ENCODE results near the gene BANP. TPM values are rescaled to one million over a fixed set of nuclear protein-coding genes. Genes with fewer than 3 reads are reported as not detected.
"Not testable (repeated sequence)": the region's sequence is repeated elsewhere in the genome, so short reads cannot be mapped to it uniquely, and the experiment has no call there.

BANP gene
- total and polyA plus RNA-seq, 4 experiments from 2014 or later = 10.7 to 72.7 (median 44.1) TPM

DNA sequence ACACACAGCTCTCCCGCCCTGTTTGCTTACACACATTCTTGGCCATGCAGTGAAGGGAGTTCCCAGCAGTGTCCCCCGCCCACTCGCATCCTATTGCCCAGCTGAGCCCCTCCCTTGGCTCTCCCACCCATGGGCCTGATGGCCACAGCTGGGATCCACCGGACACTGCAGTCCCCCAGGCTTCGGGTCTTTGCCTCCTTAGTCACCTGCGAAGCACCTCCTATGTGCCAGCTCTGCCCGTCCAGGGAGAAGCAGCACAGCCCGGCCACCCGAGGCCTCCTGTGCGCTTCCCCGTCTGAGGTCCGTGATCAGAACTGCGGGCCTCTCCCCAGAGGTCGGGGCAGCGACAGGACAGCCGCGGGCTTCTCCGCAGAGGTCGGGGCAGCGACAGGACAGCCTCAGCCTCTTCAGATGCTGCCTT is 136.9 kb downstream of the BANP start:
- Mint-ChIP-seq H3K27ac (no peak overlapping the region), H3K4me3 (no peak overlapping the region), H3K36me3 (peaks cover 0 to 2% of the 10 kb centered on the region in 2 donors), H3K9me3 (no peaks in the 10 kb centered on the region), H3K4me1 (peaks cover 0 to 4% (median 0%) of the 10 kb centered on the region in 4 donors), H3K27me3 (no peaks in the 10 kb centered on the region)
- ChIA-PET CTCF (ENCODE audit: partially characterized antibody) (no interaction called here), POLR2A (ENCODE audit: partially characterized antibody) (no interaction called here)
- intact Hi-C loops (cut with micrococcal nuclease) = no loop called here
- Histone ChIP-seq H3K27ac (ENCODE audit: low read depth, low read length) (no peak overlapping the region), H3K27me3 (ENCODE audit: insufficient read depth, low read length) (no peaks in the 10 kb centered on the region), H3K9me3 (ENCODE audit: control insufficient read depth in 1 of 2, low read length in 2 of 2) (no peaks in the 10 kb centered on the region), H3K36me3 (ENCODE audit: insufficient read depth, low read length) (no peaks in the 10 kb centered on the region), H3K4me1 (ENCODE audit: insufficient read depth, low read length) (no peaks in the 10 kb centered on the region), H3K4me3 (ENCODE audit: low read length in 2 of 2) (no peak overlapping the region)
- DNase-seq = no peak

DNA sequence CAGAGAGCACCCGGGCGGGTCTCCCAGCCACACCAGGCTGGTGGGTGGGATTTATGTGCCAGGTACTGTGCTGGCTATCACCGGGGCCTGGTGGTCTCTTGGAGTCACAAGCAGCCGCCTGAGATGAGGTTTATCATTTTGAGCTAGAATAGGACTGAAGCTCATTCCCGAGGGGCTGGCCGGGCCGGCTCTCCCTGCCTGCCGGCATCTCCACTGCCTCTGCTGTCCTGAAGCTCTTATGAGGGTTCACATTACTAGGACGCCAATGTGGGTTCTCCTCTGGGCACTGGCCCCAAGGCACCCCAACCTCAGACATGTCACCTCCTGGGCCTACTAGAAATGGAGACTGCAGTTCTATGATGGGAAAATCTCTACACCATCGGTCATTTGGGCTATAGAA is 137.4 kb downstream of the BANP start:
- H3K4me3 ChIP-seq (ENCODE audit: low read length in 2 of 2); H3K27me3 ChIP-seq (ENCODE audit: insufficient read depth, low read length); H3K4me3 Mint-ChIP-seq; H3K36me3 ChIP-seq (ENCODE audit: insufficient read depth, low read length); H3K4me1 ChIP-seq (ENCODE audit: insufficient read depth, low read length); CTCF ChIA-PET (ENCODE audit: partially characterized antibody); H3K27ac Mint-ChIP-seq; H3K4me1 Mint-ChIP-seq; DNase-seq; POLR2A ChIA-PET (ENCODE audit: partially characterized antibody); H3K9me3 ChIP-seq (ENCODE audit: control insufficient read depth in 1 of 2, low read length in 2 of 2); H3K27ac ChIP-seq (ENCODE audit: low read depth, low read length); H3K27me3 Mint-ChIP-seq; intact Hi-C loops (cut with micrococcal nuclease); H3K36me3 Mint-ChIP-seq; H3K9me3 Mint-ChIP-seq: not testable (repeated sequence)

DNA sequence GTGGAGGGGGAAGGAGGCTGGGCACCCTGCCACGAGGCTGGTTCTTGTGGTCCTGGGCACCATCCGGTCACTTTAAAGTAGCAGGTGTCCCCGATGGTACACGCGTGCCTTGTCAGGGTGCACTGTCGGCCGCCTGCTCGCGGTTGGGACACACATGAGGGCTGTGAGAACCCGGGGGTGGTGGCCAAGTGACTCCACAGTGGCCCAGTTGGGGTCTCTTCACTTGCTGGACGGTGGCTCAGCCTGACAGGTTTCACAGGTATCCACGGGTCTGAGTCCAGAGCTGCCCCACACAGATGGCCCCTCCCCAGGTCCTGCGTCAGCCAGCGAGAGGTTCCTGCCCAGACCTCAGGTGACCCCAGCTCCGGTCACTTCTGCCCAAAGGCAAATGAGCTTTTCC is 137.8 kb downstream of the BANP start:
- H3K9me3 Mint-ChIP-seq; H3K4me3 ChIP-seq (ENCODE audit: low read length in 2 of 2); POLR2A ChIA-PET (ENCODE audit: partially characterized antibody); CTCF ChIA-PET (ENCODE audit: partially characterized antibody); H3K4me1 Mint-ChIP-seq; H3K27ac Mint-ChIP-seq; H3K4me1 ChIP-seq (ENCODE audit: insufficient read depth, low read length); H3K9me3 ChIP-seq (ENCODE audit: control insufficient read depth in 1 of 2, low read length in 2 of 2); H3K36me3 Mint-ChIP-seq; H3K36me3 ChIP-seq (ENCODE audit: insufficient read depth, low read length); H3K4me3 Mint-ChIP-seq; H3K27ac ChIP-seq (ENCODE audit: low read depth, low read length); DNase-seq; intact Hi-C loops (cut with micrococcal nuclease); H3K27me3 ChIP-seq (ENCODE audit: insufficient read depth, low read length); H3K27me3 Mint-ChIP-seq: not testable (repeated sequence)

DNA sequence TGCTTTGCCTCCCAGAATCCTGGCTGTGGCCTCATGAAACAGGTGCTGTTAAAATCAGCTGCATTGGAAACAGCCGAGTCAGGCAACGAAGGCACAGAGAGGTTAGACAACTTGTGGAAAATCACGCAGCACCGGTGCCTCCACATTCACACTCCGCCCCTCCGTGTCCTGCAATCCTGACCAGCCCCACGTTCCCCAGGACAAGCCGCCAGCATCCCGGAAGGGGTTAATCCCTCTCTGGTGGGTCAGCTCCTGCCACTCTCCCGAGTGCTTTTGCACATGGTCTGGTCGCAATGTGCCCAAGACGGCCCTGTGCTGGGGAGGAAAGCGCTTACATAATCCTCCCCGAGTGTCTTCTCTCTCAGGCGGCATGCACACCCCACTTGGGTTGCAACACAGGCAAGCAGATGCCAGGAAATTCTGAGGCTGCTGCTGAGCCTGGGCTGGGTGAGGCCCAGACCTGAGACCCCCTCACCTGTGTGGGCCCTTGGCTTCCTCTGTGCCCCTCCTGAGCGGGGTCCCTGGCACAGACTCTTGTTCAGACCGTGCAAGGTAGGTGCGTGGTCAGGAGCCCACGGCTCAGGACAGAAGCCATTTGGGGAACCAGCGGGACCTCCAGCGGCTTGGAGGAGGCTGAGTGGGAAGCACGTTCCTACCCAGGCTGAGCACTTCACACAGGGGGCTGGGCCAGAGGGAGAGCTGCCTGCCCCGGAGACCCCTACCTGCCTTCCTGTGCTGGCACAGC is 138.6 kb downstream of the BANP start:
- H3K4me3 ChIP-seq (ENCODE audit: low read length in 2 of 2); H3K36me3 Mint-ChIP-seq; H3K27me3 ChIP-seq (ENCODE audit: insufficient read depth, low read length); intact Hi-C loops (cut with micrococcal nuclease); H3K27ac ChIP-seq (ENCODE audit: low read depth, low read length); H3K27me3 Mint-ChIP-seq; CTCF ChIA-PET (ENCODE audit: partially characterized antibody); H3K9me3 Mint-ChIP-seq; H3K27ac Mint-ChIP-seq; H3K4me1 Mint-ChIP-seq; H3K9me3 ChIP-seq (ENCODE audit: control insufficient read depth in 1 of 2, low read length in 2 of 2); H3K36me3 ChIP-seq (ENCODE audit: insufficient read depth, low read length); POLR2A ChIA-PET (ENCODE audit: partially characterized antibody); H3K4me1 ChIP-seq (ENCODE audit: insufficient read depth, low read length); DNase-seq: not testable (repeated sequence)
- H3K4me3 Mint-ChIP-seq = peak overlapping the region in 1 of 8 donors; percentile 68

DNA sequence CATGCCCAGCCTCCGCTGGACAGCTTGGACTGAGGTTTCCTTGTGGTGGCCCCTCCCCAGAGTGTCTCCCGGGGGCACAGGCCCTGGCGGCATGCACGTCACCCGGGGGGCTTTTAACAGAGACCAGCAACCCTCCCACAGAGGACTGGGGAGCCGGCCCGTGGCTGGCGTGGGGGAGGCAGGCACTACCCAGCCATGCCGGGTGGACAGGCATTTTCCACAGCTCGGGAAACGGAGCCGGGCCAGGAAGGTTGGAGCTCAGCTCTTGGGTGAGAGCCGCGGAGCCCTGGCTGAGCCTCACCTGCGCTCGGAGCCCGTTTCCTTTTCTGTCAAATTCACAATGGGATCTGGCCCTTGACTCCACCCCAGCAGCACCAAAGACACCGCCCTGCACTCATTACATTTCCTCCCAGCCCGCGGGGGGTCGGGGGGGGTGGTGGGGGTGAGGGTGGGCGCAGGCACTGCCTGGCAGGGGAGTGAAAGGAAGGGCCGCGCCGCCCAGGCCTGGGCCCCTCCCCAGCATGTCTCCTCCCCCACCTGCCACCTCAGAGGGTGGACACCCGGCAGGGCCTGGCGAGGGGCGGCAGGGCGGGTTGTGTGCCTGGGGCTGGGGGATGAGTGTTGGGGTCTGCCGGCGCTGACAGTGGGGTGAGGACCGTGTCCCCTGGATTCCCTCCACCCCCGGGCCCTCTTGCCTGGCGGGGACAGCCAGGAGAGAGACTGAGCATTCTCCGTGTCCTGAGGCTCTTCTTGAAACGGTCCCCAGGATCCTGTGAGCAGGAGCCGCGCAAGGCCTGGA is 139.3 kb downstream of the BANP start:
- H3K36me3 ChIP-seq (ENCODE audit: insufficient read depth, low read length); H3K4me3 Mint-ChIP-seq; DNase-seq; H3K4me1 ChIP-seq (ENCODE audit: insufficient read depth, low read length); CTCF ChIA-PET (ENCODE audit: partially characterized antibody); H3K27me3 ChIP-seq (ENCODE audit: insufficient read depth, low read length); H3K27ac ChIP-seq (ENCODE audit: low read depth, low read length); POLR2A ChIA-PET (ENCODE audit: partially characterized antibody); intact Hi-C loops (cut with micrococcal nuclease); H3K9me3 ChIP-seq (ENCODE audit: control insufficient read depth in 1 of 2, low read length in 2 of 2); H3K9me3 Mint-ChIP-seq; H3K4me3 ChIP-seq (ENCODE audit: low read length in 2 of 2); H3K27me3 Mint-ChIP-seq; H3K27ac Mint-ChIP-seq; H3K36me3 Mint-ChIP-seq; H3K4me1 Mint-ChIP-seq: not testable (repeated sequence)

DNA sequence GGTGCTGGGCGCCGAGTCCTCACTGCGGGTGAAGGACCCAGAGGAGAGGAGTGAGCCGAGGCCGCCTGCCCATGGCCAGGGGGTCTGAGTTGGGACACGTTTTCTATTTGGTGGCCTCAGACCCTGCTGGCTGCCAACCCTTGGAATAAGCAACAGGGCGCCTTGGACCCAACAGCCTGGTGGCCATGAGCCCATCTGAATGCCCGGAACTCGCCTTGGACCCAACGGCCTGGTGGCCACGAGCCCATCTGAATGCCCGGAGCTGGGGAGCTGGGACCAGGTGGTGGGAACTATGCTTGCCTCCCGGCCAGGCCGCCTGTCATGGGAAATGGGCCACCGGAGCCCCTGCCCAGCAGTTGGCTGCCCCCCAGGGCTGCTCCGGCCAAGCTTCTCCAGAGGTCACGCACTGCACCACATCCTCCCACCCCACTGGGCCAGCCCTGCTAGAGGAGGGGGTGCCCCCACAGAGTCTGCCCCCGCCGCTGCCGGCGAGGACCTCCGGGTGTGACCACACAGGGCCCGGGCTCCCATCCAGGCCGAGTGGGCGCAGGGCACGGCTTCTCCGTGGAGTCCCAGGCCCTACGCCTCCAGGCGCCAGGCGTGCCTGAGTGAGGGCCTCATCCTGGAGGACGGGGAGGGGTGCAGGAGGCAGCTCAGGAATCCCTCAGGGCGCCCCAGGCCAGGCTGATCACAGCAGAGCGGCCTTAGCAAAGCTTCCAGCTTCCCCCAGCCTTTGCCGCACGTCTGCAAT is 140.2 kb downstream of the BANP start:
- CTCF ChIA-PET (ENCODE audit: partially characterized antibody); intact Hi-C loops (cut with micrococcal nuclease); H3K27me3 ChIP-seq (ENCODE audit: insufficient read depth, low read length); H3K27me3 Mint-ChIP-seq; H3K36me3 Mint-ChIP-seq; H3K36me3 ChIP-seq (ENCODE audit: insufficient read depth, low read length); H3K9me3 ChIP-seq (ENCODE audit: control insufficient read depth in 1 of 2, low read length in 2 of 2); H3K9me3 Mint-ChIP-seq; H3K27ac Mint-ChIP-seq; H3K4me3 Mint-ChIP-seq; DNase-seq; POLR2A ChIA-PET (ENCODE audit: partially characterized antibody); H3K4me1 ChIP-seq (ENCODE audit: insufficient read depth, low read length); H3K4me3 ChIP-seq (ENCODE audit: low read length in 2 of 2); H3K4me1 Mint-ChIP-seq; H3K27ac ChIP-seq (ENCODE audit: low read depth, low read length): not testable (repeated sequence)

DNA sequence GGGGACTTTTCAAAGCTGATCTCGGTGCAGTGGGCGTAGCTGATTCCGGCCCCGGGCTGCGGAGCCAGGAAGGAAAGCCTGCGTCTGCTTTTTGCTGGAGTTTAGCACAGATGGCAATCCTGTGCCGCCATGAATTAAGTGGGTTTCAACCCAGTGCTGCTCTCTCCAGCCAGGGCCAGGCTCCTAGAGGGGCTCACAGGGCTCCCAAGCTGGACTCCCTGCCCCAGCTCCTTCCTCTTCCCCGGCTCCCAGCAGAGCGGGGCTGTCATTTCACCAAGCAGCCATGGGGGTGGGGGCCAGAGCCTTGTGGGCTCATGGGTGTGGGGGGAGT is 140.7 kb downstream of the BANP start:
- POLR2A ChIA-PET (ENCODE audit: partially characterized antibody); CTCF ChIA-PET (ENCODE audit: partially characterized antibody); H3K4me3 ChIP-seq (ENCODE audit: low read length in 2 of 2); H3K4me3 Mint-ChIP-seq; H3K27me3 ChIP-seq (ENCODE audit: insufficient read depth, low read length); H3K4me1 Mint-ChIP-seq; intact Hi-C loops (cut with micrococcal nuclease); H3K4me1 ChIP-seq (ENCODE audit: insufficient read depth, low read length); H3K9me3 ChIP-seq (ENCODE audit: control insufficient read depth in 1 of 2, low read length in 2 of 2); H3K36me3 Mint-ChIP-seq; DNase-seq; H3K36me3 ChIP-seq (ENCODE audit: insufficient read depth, low read length); H3K27ac Mint-ChIP-seq; H3K27ac ChIP-seq (ENCODE audit: low read depth, low read length); H3K27me3 Mint-ChIP-seq: not testable (repeated sequence)
- H3K9me3 Mint-ChIP-seq = peaks cover 0 to 15% (median 8%) of the 10 kb centered on the region in 8 donors

All from CD4-positive, alpha-beta memory T cell (primary cell).